MM.1S (cell line): ENCODE data around the gene LSAMP.

ENCODE experiments used
- CTCF ChIP-seq: fragments of 300-600 bp; sonication (generic); IDR thresholded peaks from 2 replicates; pipeline ENCODE4 v1.5.1; 2016; ENCODE audit warnings: antibody characterized with exemption, low read length, mixed read lengths
- EZH2 ChIP-seq: fragments of 300-600 bp; sonication (generic); optimal IDR thresholded peaks from 2 replicates; pipeline ENCODE3; 2017; ENCODE audit warnings: low read depth, mild to moderate bottlenecking, antibody characterized with exemption, low read length, mixed read lengths
- EZH2phosphoT487 ChIP-seq: fragments of 300-600 bp; sonication (generic); IDR thresholded peaks from 2 replicates; pipeline ENCODE4 v1.6.1; 2018; ENCODE audit warnings: antibody characterized with exemption, low read length

DNA sequence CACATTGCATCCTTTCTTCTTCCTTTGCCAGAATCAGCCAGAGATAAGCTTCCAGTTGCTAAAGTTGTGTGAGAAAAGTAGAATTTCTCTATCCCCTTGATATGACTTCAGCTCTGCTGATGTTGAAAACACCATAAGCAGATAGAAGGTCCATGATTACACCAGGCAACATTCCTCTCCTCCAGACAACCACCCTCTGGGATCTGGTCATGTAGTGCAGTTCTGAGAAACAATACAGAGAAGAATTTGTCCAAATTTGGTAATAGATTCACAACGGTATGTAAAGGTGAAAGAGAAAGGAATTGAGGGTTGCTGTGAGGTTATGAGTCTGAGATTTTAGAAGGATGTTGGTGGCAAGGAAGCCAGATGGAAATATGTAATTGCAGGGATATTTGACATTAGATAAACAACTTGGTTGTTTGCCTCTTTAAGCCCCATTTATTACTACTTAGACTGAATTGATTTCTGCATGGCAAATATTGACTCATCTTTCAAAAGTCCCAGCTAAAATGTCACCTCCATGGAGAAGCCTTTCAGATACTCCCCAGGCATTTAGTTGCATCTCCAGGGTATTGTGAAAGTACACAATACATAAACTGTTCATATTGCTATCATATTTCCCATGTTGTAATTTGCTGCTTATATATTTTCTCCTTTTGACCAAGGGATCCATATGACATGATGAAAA lies 687.1 kb downstream of the LSAMP start:
- TF ChIP-seq CTCF (no peak), EZH2phosphoT487 (no peak), EZH2 (no peak)
